CD14-positive monocyte (primary cell): ENCODE results near the gene C1orf226. TPM values are rescaled to one million over a fixed set of nuclear protein-coding genes. Genes with fewer than 3 reads are reported as not detected.

Experiments
- DNase-seq, 3 donors: peaks; one replicate each; pipeline ENCODE4 v3.0.0-alpha.2; 2011 to 2022
- H2AFZ ChIP-seq: 2 replicates; pipeline ENCODE4 v1.6.0; 2012; ENCODE audit warnings: mild to moderate bottlenecking, low read depth, low read length, inconsistent platforms; ENCODE audit not compliant: insufficient read depth, poor library complexity, severe bottlenecking
- H3K27ac ChIP-seq, 2 donors: 1 replicate in 1 of 2; 2 replicates in 1 of 2; pipeline ENCODE4 v1.5.1; 2012 to 2013; ENCODE audit warnings: low read length in 2 of 2, control low read depth in 1 of 2, inconsistent platforms in 1 of 2, low read depth in 1 of 2, mild to moderate bottlenecking in 1 of 2
- H3K27me3 ChIP-seq, 2 donors: one replicate each; pipeline versions ENCODE4 v1.6.0 to v1.6.1; 2011 to 2013; ENCODE audit warnings: low read length in 2 of 2; ENCODE audit not compliant: control insufficient read depth in 2 of 2, insufficient read depth in 2 of 2
- H3K36me3 ChIP-seq, 2 donors: replicated peaks in 1 of 2; 1 replicate in 1 of 2; 2 replicates in 1 of 2; pipeline versions ENCODE4 v1.5.1 to v1.6.1; 2012 to 2013; ENCODE audit warnings: low read length in 2 of 2, control low read depth in 1 of 2, inconsistent platforms in 1 of 2, mild to moderate bottlenecking in 1 of 2; ENCODE audit not compliant: insufficient read depth in 2 of 2, control insufficient read depth in 1 of 2
- H3K4me1 ChIP-seq, 2 donors: 1 replicate in 1 of 2; 2 replicates in 1 of 2; pipeline versions ENCODE4 v1.5.1 to v1.6.1; 2012 to 2013; ENCODE audit warnings: low read length in 2 of 2, control low read depth in 1 of 2, inconsistent platforms in 1 of 2, mild to moderate bottlenecking in 1 of 2, moderate library complexity in 1 of 2; ENCODE audit not compliant: insufficient read depth in 2 of 2, control insufficient read depth in 1 of 2
- H3K4me2 ChIP-seq: replicated peaks from 2 replicates; pipeline ENCODE3; 2012; ENCODE audit warnings: low read length, moderate library complexity, mild to moderate bottlenecking; ENCODE audit not compliant: poor library complexity, severe bottlenecking; ENCODE audit errors: extremely low read depth
- H3K4me3 ChIP-seq, 3 experiments: fragments of 200-600 bp in 1 of 3; sonication (generic) in 1 of 3; replicated peaks in 1 of 3; 1 replicate in 2 of 3; 2 replicates in 1 of 3; pipeline ENCODE4 v1.5.1; 2011 to 2013; ENCODE audit warnings: low read length in 3 of 3, mild to moderate bottlenecking in 3 of 3, control low read depth in 2 of 3, low read depth in 2 of 3, inconsistent platforms in 1 of 3, moderate library complexity in 1 of 3
- H3K79me2 ChIP-seq: 2 replicates; pipeline ENCODE4 v1.6.0; 2012; ENCODE audit warnings: mild to moderate bottlenecking, control low read depth, inconsistent platforms, low read length, moderate library complexity; ENCODE audit not compliant: insufficient read depth
- H3K9ac ChIP-seq: 2 replicates; pipeline ENCODE4 v1.6.0; 2017; ENCODE audit warnings: low read length, mild to moderate bottlenecking; ENCODE audit not compliant: insufficient read depth, poor library complexity, severe bottlenecking
- H3K9me3 ChIP-seq, 2 donors: replicated peaks in 1 of 2; 1 replicate in 1 of 2; 2 replicates in 1 of 2; pipeline versions ENCODE4 v1.5.1 to v1.6.1; 2012 to 2013; ENCODE audit warnings: low read length in 2 of 2, control low read depth in 1 of 2; ENCODE audit not compliant: control insufficient read depth in 1 of 2, insufficient read depth in 1 of 2
- H4K20me1 ChIP-seq: 2 replicates; pipeline ENCODE4 v1.6.0; 2012; ENCODE audit warnings: mild to moderate bottlenecking, low read length, control low read depth, moderate library complexity; ENCODE audit not compliant: insufficient read depth
- H3K27ac Mint-ChIP-seq, 7 donors: one replicate each; pipeline ENCODE4 v1.8.0; 2020; ENCODE audit warnings: mild to moderate bottlenecking in 7 of 7, mixed read lengths in 7 of 7, moderate library complexity in 6 of 7, inconsistent platforms in 2 of 7
- H3K27me3 Mint-ChIP-seq, 3 donors: one replicate each; pipeline ENCODE4 v1.8.0; 2021 to 2022; ENCODE audit warnings: low read depth in 3 of 3, mild to moderate bottlenecking in 3 of 3, mixed read lengths in 3 of 3, moderate library complexity in 3 of 3, inconsistent platforms in 1 of 3
- H3K36me3 Mint-ChIP-seq, 2 donors: one replicate each; pipeline ENCODE4 v1.8.0; 2020; ENCODE audit warnings: mixed read lengths in 2 of 2, inconsistent platforms in 1 of 2, mild to moderate bottlenecking in 1 of 2
- H3K4me1 Mint-ChIP-seq: one replicate; pipeline ENCODE4 v1.8.0; 2020; ENCODE audit warnings: mild to moderate bottlenecking, mixed read lengths
- H3K4me3 Mint-ChIP-seq, 2 donors: one replicate each; pipeline ENCODE4 v1.8.0; 2020; ENCODE audit warnings: mild to moderate bottlenecking in 2 of 2, mixed read lengths in 2 of 2, moderate library complexity in 1 of 2
- H3K9me3 Mint-ChIP-seq, 7 donors: one replicate each; pipeline ENCODE4 v1.8.0; 2020 to 2022; ENCODE audit warnings: mixed read lengths in 7 of 7, mild to moderate bottlenecking in 6 of 7, moderate library complexity in 6 of 7, inconsistent platforms in 2 of 7
- WGBS: methylation state at CpG from one replicate; pipeline ENCODE4 v1.1.5; 2013; ENCODE audit warnings: missing lambda C conversion rate; ENCODE audit not compliant: insufficient coverage; 5-methylcytosine and 5-hydroxymethylcytosine counted together
- intact Hi-C, 2 donors: fragments of 100-400 bp; cut with micrococcal nuclease; formaldehyde crosslinking; loops; one replicate each; pipeline versions ENCODE4 v1.15.0 to v1.15.1; 2023
- polyA plus RNA-seq, 3 donors: library from polyadenylated mRNA; depleted of rRNA in 1 of 3; unstranded in 2 of 3; stranded (reverse) in 1 of 3; fragments of 300-500 nt in 2 of 3; fragments of >200 nt in 1 of 3; fragmentation: Illumina TruSeq in 2 of 3; gene quantifications; 1 replicate in 2 of 3; 2 replicates in 1 of 3; pipeline ENCODE4 v1.2.3, GENCODE V29; 2012 to 2021
- TF ChIP-seq, protein P1 (sequence below): fragments of 200-600 bp; IDR thresholded peaks from one replicate; pipeline ENCODE4 v1.8.0; 2022; ENCODE audit warnings: antibody characterized with exemption, mild to moderate bottlenecking

C1orf226 gene
- polyA plus RNA-seq, 3 donors: 0.10 to 0.31 TPM; not detected in 1

DNA sequence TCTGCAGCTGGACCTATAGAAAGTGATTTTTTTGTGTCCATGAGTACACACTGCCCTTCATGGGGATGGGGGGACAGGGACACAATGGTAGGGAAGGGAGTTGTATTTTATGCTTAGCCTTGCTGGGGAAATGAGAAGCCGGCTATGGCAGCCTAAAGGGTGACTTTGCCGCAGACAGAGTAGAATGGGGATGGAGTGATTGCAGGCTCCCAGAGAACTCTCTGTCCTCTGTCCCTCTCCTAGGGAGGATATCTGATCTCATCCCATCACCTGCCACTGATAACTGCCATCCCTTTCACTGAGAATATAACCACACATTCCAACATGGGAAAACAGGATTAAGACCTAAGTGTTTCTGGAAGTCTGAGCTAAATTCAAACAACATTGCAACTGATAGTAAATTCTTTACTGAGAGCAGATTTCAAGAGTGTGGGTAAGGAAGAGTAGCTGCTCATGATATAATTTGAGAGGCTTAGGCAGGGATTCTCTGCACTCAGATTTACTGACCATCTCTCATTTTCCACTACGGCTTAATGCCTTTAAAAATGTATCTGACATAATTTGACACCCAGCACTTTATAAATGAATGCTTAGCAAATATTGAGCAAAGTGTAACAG is 16.5 kb downstream of the C1orf226 start:
- no peak overlapping the region for H3K27ac ChIP-seq
- TF ChIP-seq, protein P1, sequence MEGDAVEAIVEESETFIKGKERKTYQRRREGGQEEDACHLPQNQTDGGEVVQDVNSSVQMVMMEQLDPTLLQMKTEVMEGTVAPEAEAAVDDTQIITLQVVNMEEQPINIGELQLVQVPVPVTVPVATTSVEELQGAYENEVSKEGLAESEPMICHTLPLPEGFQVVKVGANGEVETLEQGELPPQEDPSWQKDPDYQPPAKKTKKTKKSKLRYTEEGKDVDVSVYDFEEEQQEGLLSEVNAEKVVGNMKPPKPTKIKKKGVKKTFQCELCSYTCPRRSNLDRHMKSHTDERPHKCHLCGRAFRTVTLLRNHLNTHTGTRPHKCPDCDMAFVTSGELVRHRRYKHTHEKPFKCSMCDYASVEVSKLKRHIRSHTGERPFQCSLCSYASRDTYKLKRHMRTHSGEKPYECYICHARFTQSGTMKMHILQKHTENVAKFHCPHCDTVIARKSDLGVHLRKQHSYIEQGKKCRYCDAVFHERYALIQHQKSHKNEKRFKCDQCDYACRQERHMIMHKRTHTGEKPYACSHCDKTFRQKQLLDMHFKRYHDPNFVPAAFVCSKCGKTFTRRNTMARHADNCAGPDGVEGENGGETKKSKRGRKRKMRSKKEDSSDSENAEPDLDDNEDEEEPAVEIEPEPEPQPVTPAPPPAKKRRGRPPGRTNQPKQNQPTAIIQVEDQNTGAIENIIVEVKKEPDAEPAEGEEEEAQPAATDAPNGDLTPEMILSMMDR: no peak
- H3K27me3 Mint-ChIP-seq: peaks cover 7 to 33% (median 18%) of the 10 kb centered on the region in 3 donors
- no peak for DNase-seq
- no peak overlapping the region for H3K9ac ChIP-seq
- WGBS: no CpG with 5 or more reads among the region's 3 CpGs
- H3K79me2 ChIP-seq: no peaks in the 10 kb centered on the region
- H3K4me1 ChIP-seq: no peaks in the 10 kb centered on the region
- intact Hi-C loops: no loop called here
- H4K20me1 ChIP-seq: no peaks in the 10 kb centered on the region
- no peaks in the 10 kb centered on the region for H3K9me3 ChIP-seq
- H3K4me1 Mint-ChIP-seq: peaks cover 4% of the 10 kb centered on the region
- peaks cover 4 to 6% of the 10 kb centered on the region in 2 donors for H3K27me3 ChIP-seq
- H2AFZ ChIP-seq: no peak overlapping the region
- no peak overlapping the region for H3K4me2 ChIP-seq
- H3K4me3 ChIP-seq: no peak overlapping the region
- peak overlapping the region in 1 of 2 donors; percentile 16 for H3K4me3 Mint-ChIP-seq
- no peaks in the 10 kb centered on the region for H3K9me3 Mint-ChIP-seq
- no peak overlapping the region for H3K27ac Mint-ChIP-seq
- no peaks in the 10 kb centered on the region for H3K36me3 Mint-ChIP-seq
- no peaks in the 10 kb centered on the region for H3K36me3 ChIP-seq

DNA sequence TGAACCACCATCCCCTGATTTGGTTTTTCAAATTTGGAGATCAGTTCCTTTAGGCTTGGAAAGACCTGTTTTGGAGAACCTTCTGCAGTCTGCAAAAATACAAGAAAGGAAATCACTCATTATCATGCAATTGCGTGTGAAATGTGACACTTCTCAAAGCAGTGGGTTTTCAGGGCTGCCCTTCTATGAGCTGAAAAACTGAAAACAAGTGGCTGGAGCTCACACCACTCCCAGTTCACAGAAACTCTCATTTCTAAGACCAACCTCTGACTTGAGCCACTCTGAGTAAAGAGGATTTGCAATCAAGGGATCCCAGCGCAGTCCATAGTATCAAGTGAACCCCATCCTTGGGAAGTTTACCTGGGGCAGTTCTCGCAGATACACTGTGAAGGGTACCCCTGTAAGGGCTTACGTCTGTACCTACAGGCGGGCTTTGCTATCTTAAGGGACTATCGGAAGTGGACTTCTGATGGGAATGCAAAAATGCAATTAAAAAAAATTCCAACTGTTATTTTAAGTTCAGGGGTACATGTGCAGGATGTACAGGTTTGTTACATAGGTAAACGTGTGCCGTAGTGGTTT is 17.6 kb downstream of the C1orf226 start:
- intact Hi-C loops: no loop called here
- Mint-ChIP-seq H3K4me3 (no peak overlapping the region), H3K9me3 (no peaks in the 10 kb centered on the region), H3K4me1 (peaks cover 4% of the 10 kb centered on the region), H3K27ac (no peak overlapping the region), H3K36me3 (no peaks in the 10 kb centered on the region), H3K27me3 (peaks cover 7 to 33% (median 18%) of the 10 kb centered on the region in 3 donors)
- Histone ChIP-seq H3K9me3 (no peaks in the 10 kb centered on the region), H3K4me3 (no peak overlapping the region), H2AFZ (peak overlapping the region; percentile 10), H3K36me3 (no peaks in the 10 kb centered on the region), H3K4me1 (no peaks in the 10 kb centered on the region), H4K20me1 (no peaks in the 10 kb centered on the region), H3K27ac (no peak overlapping the region), H3K79me2 (no peaks in the 10 kb centered on the region), H3K9ac (no peak overlapping the region), H3K27me3 (peaks cover 4 to 6% of the 10 kb centered on the region in 2 donors), H3K4me2 (no peak overlapping the region)
- WGBS: 83% methylated on average over 3 of the region's 8 CpGs
- DNase-seq: no peak
- TF ChIP-seq, protein P1: no peak
